Measurements from ENCODE around the gene DET1.

- TF ChIP-seq ETV6 (CRISPR knock-in tag; IDR thresholded peaks at IDR 0.05) (no peak), NFYB (CRISPR knock-in tag; conservative IDR thresholded peaks at IDR 0.05; ENCODE audit: low read depth) (no peak), MAX (CRISPR knock-in tag; IDR thresholded peaks at IDR 0.05) (no peak), NR1H2 (CRISPR knock-in tag; IDR thresholded peaks at IDR 0.05) (no peak), SP1 (CRISPR knock-in tag; conservative IDR thresholded peaks at IDR 0.05) (no peak), CREB1 (CRISPR knock-in tag; IDR thresholded peaks at IDR 0.05) (no peak), ZNF416 (CRISPR knock-in tag; IDR thresholded peaks at IDR 0.05) (no peak), CTCF (IDR thresholded peaks at IDR 0.05) (no peak), PRDM15 (CRISPR knock-in tag; IDR thresholded peaks at IDR 0.05) (no peak), TEAD1 (CRISPR knock-in tag; IDR thresholded peaks at IDR 0.05) (no peak)
Observed at GRCh38 chr15:88465633-88466224, 80.8 kb downstream of the DET1 start.
